Panc1 (cell line): ENCODE measurements around the gene CYP11A1. TPM values are rescaled to one million over a fixed set of nuclear protein-coding genes. Genes with fewer than 3 reads are reported as not detected.

Experiments used
- ATAC-seq: fragments of 200-7000 bp; cut with Tn5 transposase; 2 replicates; pipeline ENCODE4 v1.9.1; 2020; ENCODE audit warnings: mild to moderate bottlenecking, moderate library complexity
- BruUV-seq: library from RNA; stranded (reverse); fragments of 400-500 nt; replicated peaks from 2 replicates; lab custom pipeline; 2021; lab: Mats Ljungman, UMichigan
- CTCF ChIA-PET: fragments of 300-600 bp; sonication (Branson Sonifier 250); formaldehyde crosslinking; loops from one replicate; lab custom pipeline; 2022; ENCODE audit warnings: antibody characterized with exemption; lab: Charles Lee
- POLR2A ChIA-PET: fragments of 300-600 bp; sonication (Branson Sonifier 250); formaldehyde crosslinking; loops from one replicate; lab custom pipeline; 2022; ENCODE audit warnings: antibody characterized with exemption; lab: Charles Lee
- DNase-seq: peaks from one replicate; pipeline ENCODE4 v3.0.0-alpha.2; 2010; ENCODE audit warnings: low read depth, low spot score
- H3K27ac ChIP-seq: 2 replicates; pipeline ENCODE4 v1.5.1; 2011; ENCODE audit warnings: mild to moderate bottlenecking, low read length, inconsistent platforms
- H3K27me3 ChIP-seq: fragments of 200-500 bp; sonication (Bioruptor generic); 2 replicates; pipeline ENCODE4 v1.6.0; 2014; ENCODE audit warnings: low read length, inconsistent platforms; ENCODE audit not compliant: control insufficient read depth, insufficient read depth
- H3K36me3 ChIP-seq: fragments of 200-500 bp; sonication (Bioruptor generic); 2 replicates; pipeline ENCODE4 v1.5.1; 2014; ENCODE audit warnings: inconsistent platforms, mild to moderate bottlenecking, low read length, moderate library complexity; ENCODE audit not compliant: control insufficient read depth, insufficient read depth
- H3K4me1 ChIP-seq: 2 replicates; pipeline ENCODE4 v1.5.1; 2011; ENCODE audit warnings: inconsistent platforms, mild to moderate bottlenecking, low read length, moderate library complexity; ENCODE audit not compliant: control insufficient read depth, insufficient read depth
- H3K4me3 ChIP-seq, 2 experiments: 2 replicates each; pipeline ENCODE4 v1.5.1; 2011 to 2012; ENCODE audit warnings: low read depth in 2 of 2, low read length in 2 of 2, mild to moderate bottlenecking in 2 of 2, inconsistent platforms in 1 of 2, moderate library complexity in 1 of 2
- H3K9me3 ChIP-seq: fragments of 200-500 bp; sonication (Bioruptor generic); 2 replicates; pipeline ENCODE4 v1.5.1; 2014; ENCODE audit warnings: low read depth, mild to moderate bottlenecking, inconsistent platforms, low read length, moderate library complexity; ENCODE audit not compliant: control insufficient read depth, insufficient read depth
- POLR2AphosphoS5 ChIP-seq: IDR thresholded peaks from 2 replicates; pipeline ENCODE4 v1.6.1; 2012; ENCODE audit warnings: mild to moderate bottlenecking, low read depth, low read length, moderate library complexity
- SIN3A ChIP-seq: IDR thresholded peaks from 2 replicates; pipeline ENCODE4 v1.6.1; 2012; ENCODE audit warnings: low read depth, mild to moderate bottlenecking, low read length, moderate library complexity, borderline replicate concordance; ENCODE audit not compliant: insufficient read depth
- TCF7L2 ChIP-seq: IDR thresholded peaks from 2 replicates; pipeline ENCODE4 v1.6.1; 2011; ENCODE audit warnings: mild to moderate bottlenecking, low read depth, low read length, inconsistent platforms
- in situ Hi-C: cut with HindIII; loops from 2 replicates; pipeline ENCODE4 v1.10.0; 2016; ENCODE audit warnings: low sequenced_read_pairs, low pct_unique_long_range_greater_than_20kb
- intact Hi-C: fragments of 100-400 bp; cut with micrococcal nuclease; formaldehyde crosslinking; loops from one replicate; pipeline ENCODE4 v1.10.0; 2022; ENCODE audit not compliant: unreplicated experiment
- total RNA-seq: library from RNA; stranded (reverse); gene quantifications from one replicate; pipeline ENCODE4 v1.2.1, GENCODE V29; 2021; ENCODE audit not compliant: unreplicated experiment
- TF ChIP-seq, protein P1 (sequence below), 2 experiments: IDR thresholded peaks; 2 replicates each; pipeline ENCODE4 v1.6.1; 2011 to 2012; ENCODE audit warnings: low read depth in 2 of 2, control low read depth in 1 of 2, low read length in 1 of 2, mild to moderate bottlenecking in 1 of 2, moderate library complexity in 1 of 2; ENCODE audit not compliant: insufficient read depth in 1 of 2
- TF ChIP-seq, protein P2 (sequence below): fragments of 450-650 bp; IDR thresholded peaks from 2 replicates; pipeline ENCODE4 v1.5.1; 2017; ENCODE audit warnings: mild to moderate bottlenecking

Gene CYP11A1
- total RNA-seq, 1 experiment from 2014 or later, result 0.57 TPM

DNA sequence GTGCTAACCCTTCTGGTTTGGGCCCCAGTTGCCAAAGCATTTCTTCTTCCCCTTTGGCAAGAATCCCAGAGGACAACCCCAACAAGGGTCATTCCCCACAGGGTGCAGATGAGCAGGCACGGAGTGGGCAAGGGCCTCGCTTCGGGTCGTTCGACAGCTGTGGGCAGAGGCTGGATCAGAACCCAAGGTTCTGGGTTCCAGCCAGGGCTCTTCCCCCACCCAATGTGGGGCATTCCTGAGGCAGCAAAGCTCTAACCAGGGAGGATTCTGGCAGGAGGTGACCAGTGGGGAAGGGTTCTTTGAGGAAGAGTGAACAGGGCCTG lies 48.3 kb downstream of the CYP11A1 start:
- in situ Hi-C loops (no loop called here), intact Hi-C loops (loop anchor here (10.0 kb wide), 1 partner anchor 344 kb away; no protein-coding TSS in a partner anchor)
- Histone ChIP-seq H3K4me1 (peaks cover 4% of the 10 kb centered on the region; the same call in 1 of the 2 replicates), H3K27me3 (no peaks in the 10 kb centered on the region), H3K36me3 (no peaks in the 10 kb centered on the region), H3K27ac (no peak overlapping the region), H3K4me3 (no peak overlapping the region), H3K9me3 (no peaks in the 10 kb centered on the region)
- no peak for ATAC-seq
- POLR2A ChIA-PET, result no interaction called here
- CTCF ChIA-PET, result no interaction called here
- no peak for DNase-seq
- no TSS peak for BruUV-seq
- TF ChIP-seq SIN3A (no peak), TCF7L2 (no peak), POLR2AphosphoS5 (no peak)
- TF ChIP-seq, protein P1, sequence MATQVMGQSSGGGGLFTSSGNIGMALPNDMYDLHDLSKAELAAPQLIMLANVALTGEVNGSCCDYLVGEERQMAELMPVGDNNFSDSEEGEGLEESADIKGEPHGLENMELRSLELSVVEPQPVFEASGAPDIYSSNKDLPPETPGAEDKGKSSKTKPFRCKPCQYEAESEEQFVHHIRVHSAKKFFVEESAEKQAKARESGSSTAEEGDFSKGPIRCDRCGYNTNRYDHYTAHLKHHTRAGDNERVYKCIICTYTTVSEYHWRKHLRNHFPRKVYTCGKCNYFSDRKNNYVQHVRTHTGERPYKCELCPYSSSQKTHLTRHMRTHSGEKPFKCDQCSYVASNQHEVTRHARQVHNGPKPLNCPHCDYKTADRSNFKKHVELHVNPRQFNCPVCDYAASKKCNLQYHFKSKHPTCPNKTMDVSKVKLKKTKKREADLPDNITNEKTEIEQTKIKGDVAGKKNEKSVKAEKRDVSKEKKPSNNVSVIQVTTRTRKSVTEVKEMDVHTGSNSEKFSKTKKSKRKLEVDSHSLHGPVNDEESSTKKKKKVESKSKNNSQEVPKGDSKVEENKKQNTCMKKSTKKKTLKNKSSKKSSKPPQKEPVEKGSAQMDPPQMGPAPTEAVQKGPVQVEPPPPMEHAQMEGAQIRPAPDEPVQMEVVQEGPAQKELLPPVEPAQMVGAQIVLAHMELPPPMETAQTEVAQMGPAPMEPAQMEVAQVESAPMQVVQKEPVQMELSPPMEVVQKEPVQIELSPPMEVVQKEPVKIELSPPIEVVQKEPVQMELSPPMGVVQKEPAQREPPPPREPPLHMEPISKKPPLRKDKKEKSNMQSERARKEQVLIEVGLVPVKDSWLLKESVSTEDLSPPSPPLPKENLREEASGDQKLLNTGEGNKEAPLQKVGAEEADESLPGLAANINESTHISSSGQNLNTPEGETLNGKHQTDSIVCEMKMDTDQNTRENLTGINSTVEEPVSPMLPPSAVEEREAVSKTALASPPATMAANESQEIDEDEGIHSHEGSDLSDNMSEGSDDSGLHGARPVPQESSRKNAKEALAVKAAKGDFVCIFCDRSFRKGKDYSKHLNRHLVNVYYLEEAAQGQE (IDR thresholded peaks at IDR 0.05; ENCODE audit: insufficient read depth in 1 of 2, low read depth in 2 of 2, low read length in 1 of 2), result no peak
- TF ChIP-seq, protein P2, sequence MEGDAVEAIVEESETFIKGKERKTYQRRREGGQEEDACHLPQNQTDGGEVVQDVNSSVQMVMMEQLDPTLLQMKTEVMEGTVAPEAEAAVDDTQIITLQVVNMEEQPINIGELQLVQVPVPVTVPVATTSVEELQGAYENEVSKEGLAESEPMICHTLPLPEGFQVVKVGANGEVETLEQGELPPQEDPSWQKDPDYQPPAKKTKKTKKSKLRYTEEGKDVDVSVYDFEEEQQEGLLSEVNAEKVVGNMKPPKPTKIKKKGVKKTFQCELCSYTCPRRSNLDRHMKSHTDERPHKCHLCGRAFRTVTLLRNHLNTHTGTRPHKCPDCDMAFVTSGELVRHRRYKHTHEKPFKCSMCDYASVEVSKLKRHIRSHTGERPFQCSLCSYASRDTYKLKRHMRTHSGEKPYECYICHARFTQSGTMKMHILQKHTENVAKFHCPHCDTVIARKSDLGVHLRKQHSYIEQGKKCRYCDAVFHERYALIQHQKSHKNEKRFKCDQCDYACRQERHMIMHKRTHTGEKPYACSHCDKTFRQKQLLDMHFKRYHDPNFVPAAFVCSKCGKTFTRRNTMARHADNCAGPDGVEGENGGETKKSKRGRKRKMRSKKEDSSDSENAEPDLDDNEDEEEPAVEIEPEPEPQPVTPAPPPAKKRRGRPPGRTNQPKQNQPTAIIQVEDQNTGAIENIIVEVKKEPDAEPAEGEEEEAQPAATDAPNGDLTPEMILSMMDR, result no peak

DNA sequence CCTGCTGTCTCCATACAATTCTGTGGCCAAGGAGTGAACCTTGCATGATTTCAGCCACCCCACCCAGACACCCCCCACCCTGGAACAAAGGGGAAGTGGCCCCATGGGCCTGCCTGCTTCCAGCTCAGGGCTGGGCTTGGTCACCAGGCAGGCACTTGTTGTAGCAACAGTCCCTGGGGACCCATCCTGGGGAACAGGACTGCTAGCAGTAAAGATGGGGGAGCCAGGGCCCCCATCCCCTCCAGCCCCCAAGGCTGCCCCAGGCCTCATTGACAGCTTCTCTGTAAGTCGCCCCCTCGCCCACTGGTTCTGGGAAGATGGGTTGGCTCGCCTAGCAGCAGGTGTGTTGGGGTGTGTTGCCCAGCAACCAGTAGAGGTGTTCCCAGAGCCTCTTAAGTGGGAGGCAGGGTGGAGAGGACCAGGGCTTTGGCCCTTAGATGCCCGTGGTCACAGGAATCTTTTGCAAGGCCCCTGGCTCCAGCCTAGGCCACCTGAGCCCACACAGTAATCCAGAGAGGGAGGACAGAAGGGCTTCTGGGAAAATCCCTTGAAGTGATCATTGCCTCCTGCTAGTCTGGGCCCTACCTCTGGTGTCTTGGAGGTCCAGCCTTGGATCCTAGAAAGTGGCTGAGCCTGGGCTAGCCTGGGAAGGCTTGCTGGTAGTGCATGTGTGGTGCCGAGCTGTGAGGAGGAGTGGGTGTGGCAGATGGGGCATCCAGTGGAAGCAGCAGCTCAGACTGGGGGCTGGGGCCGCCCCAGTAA lies 48.9 kb downstream of the CYP11A1 start:
- H3K4me3 ChIP-seq, result no peak overlapping the region
- no peaks in the 10 kb centered on the region for H3K9me3 ChIP-seq
- no TSS peak for BruUV-seq
- TF ChIP-seq SIN3A (no peak), POLR2AphosphoS5 (no peak), TCF7L2 (no peak)
- TF ChIP-seq, protein P2, result no peak
- TF ChIP-seq, protein P1 (IDR thresholded peaks at IDR 0.05; ENCODE audit: insufficient read depth in 1 of 2, low read depth in 2 of 2, low read length in 1 of 2), result no peak
- ChIA-PET CTCF (no interaction called here), POLR2A (no interaction called here)
- H3K27me3 ChIP-seq, result no peaks in the 10 kb centered on the region
- DNase-seq, result no peak
- H3K4me1 ChIP-seq, result peaks cover 4% of the 10 kb centered on the region; the same call in 1 of the 2 replicates
- intact Hi-C loops (loop anchor here (10.0 kb wide), 1 partner anchor 344 kb away; no protein-coding TSS in a partner anchor), in situ Hi-C loops (no loop called here)
- no peak for ATAC-seq
- no peak overlapping the region for H3K27ac ChIP-seq
- H3K36me3 ChIP-seq, result no peaks in the 10 kb centered on the region
